Measurements from ENCODE around the gene CREG1.

CREG1 gene

DNA sequence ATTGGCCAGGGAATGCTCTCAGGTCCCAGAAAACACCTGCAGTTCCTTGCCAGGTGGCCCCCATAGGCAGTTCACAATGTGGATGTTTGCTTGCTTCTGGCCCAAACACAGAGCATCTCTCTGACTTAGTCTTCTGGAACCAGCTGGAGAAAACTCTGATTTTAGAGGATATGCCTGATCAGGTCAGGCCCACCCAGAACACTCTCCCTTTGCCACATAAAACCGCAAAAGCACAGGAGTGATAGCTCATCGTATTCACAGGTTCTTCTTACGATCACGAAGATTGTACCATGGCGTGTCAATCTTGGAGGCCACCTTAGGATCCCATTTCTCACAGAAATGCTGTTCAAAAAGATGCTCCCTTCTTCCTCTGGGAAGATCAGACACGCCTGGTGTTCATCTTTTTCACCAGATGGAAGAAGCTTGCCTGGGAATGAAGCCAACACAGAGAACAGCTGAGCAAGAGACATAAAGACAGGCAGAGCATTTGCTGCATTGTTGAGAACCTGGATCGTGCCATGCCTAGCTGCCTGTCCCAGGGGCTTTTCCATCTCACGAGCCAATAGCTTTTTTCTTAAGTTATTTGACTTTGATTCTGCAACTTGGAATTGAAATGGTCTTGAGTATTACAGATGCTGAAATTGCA is 23.6 kb downstream of the CREG1 start:
- DNase-seq: peak; percentile 39

DNA sequence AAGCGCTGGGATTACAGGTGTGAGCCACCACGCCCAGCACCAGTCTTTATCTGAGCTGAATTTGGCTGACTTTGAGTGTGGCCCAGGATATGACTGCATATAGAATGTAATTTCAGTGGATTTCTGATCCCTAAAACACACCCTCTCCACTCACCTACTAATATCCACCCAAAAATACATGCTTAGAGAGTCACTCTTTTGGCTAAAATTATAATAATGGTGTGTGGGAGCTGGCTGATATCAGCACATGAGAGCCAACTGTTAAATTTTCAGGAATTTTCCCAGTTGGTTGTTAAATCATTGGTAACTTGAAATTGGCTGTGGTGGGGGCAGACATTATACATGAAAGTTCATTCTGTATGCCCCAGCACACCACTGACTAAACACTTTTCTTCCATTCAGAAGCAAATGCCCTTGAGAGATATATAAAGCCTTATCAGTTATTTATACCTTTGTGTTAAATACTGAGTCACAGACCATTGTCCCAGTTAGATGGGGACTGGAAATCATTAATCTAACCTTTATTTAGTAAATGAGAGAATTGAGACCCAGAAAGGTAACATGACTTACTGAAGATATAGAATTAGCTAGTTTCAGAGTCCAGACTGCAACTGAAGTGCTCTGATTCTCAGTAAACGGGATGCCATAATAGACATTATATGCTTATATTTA is 25.4 kb downstream of the CREG1 start:
- DNase-seq: no peak

DNA sequence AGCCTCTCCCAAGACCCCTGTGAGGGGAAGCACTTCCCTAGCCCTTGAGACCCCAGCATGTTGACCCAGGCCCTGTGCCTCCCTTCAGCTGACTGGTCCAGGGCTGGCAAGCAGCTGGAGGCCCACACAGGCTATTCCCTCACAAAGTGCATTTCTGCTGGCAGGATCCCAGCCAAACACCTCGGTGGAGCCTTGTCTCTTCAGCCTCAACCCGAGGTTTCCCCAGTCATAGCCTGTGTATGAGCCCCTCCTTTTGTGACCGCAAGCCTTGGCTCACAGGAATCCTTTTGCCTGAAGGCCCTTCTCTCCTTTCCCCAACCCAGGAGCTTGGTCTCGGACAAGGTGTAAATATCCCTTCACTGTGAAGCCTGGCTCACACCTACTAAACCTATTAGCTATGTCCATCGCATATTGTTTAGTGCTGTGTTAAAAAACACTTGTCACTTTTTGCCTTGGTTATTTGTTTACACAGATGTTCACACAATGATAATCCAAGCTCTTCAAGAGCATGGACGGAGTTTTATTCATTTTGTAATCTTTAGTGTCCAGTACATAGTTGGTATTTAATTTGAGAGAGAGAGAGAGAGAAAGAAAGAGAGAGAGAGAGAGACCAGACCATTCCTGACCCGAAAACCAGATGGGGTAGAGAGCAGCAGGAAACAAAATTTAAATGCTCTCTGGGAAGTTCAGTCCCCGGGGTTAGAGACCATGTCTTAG is 26.7 kb downstream of the CREG1 start:
- DNase-seq: peak; percentile 17

DNA sequence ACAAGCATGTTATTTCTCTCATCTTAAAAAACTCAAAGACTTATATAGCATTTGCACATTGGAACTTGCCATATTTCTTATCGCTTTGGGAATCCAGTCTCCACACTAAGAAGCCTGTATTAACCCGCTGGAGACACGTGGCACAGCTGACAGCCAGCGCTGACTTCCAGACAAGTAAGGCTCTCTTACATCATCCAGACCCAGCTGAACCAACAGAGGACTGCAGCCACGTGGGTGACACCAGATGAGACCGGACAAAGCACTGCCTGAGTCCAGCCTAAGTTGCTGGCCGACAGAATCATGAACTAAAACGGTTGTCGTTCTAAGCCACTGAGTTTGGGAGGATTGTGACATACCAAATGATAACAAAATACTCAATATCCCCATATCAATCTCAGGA is 28.9 kb downstream of the CREG1 start:
- DNase-seq: no peak

DNA sequence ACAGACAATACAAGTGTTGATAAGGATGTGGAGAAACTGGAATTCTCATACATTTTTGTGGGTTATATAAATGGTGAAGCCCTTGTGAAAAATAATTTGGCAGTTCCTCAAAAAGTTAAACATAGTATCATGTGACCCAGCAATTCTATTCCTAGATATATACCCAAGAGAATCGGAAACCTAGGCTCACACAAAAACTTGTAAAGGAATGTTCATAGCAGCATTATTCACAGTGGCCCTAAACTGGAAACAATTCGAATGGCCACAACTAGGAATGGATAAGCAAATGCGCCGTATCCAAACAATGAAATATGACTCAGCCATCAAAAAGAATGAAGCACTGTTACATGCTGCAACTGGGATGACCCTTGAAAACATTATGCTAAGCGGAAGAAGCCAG is 31.3 kb downstream of the CREG1 start:
- DNase-seq: no peak

DNA sequence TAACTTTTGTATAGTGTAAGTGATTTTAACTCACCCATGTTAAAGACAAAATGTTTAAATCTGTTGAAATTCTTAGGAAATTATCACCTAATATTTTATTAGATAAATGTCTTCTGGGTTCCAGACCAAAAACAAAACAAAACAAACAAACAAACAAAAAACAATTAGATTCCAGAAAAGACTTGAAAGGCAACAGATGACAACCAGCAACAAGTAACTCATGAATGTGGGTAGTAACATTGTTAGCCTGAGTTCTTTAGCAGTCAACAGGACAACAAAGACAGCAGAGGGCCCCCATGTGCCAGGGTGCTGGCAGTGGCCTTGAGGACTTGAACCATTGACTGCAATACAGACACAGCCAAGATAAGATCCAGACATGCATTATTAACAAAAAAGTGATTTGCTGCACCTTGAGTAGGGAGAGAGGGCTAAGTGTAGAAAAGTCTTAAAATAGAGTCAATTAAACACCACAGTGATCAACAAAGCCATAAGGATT is 32.8 kb downstream of the CREG1 start:
- DNase-seq: no peak

DNA sequence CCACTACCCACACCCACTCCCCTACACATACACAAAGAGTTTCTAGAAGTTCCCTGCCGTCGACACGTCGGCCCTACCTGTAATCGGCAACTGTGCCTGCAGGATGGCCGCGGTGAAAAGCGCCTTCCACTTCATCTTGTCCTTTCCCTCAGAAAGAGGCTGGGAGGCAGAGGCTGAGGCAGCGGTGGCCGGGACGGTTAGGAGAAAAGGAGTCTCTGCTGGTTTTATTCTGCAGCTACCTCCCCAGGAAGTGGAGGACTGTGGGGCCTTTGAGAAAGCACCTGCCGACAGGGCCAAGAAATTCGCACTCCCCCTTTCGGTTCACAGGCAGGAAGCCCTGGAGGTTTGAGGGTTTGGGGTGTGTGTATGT is 35.2 kb downstream of the CREG1 start, which contains the start of gene CD247:
Gene CD247 (minus strand): TSS at position 199 of the 370 bp plus-strand sequence. CDS start 64 bp downstream, at position 135.
- DNase-seq: no peak

DNA sequence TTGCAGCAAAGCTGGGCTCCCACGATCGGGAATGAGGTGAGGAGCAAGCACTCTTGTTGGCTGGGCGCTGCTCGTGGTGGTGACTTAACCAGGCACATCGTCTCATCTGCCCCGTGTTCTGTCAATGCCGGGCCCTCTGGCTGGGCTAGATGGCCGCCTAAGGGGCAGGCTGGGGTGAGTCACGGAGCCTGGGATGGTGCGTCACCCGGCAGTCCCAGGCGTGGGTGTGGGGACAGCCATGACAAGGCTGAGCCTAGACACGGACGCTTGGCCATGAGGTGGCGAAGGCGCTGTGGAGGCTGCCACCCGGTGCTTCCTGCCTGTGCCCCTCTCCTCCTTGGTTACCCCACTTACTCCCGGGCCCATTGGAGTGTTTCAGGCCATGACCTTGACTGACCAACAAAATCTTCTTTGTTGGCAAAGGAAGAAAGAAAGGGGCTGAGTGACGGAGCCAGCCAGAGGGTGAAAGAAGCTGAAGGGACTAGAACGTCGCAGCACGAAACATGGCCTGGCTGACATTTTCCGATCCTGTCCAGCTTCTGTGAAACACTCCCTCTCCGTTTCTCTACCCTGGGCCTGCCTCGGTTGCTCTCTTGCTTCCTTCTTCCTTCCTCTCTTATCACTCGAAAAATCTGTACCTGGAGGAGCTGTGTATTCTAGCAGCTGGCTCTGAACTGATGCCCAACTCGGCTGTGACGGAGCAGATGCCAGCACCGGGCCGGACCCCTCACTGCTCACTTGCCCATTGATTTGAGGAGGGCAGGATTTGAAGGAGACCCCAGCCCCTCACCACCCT is 35.8 kb downstream of the CREG1 start:
- DNase-seq: no peak

DNA sequence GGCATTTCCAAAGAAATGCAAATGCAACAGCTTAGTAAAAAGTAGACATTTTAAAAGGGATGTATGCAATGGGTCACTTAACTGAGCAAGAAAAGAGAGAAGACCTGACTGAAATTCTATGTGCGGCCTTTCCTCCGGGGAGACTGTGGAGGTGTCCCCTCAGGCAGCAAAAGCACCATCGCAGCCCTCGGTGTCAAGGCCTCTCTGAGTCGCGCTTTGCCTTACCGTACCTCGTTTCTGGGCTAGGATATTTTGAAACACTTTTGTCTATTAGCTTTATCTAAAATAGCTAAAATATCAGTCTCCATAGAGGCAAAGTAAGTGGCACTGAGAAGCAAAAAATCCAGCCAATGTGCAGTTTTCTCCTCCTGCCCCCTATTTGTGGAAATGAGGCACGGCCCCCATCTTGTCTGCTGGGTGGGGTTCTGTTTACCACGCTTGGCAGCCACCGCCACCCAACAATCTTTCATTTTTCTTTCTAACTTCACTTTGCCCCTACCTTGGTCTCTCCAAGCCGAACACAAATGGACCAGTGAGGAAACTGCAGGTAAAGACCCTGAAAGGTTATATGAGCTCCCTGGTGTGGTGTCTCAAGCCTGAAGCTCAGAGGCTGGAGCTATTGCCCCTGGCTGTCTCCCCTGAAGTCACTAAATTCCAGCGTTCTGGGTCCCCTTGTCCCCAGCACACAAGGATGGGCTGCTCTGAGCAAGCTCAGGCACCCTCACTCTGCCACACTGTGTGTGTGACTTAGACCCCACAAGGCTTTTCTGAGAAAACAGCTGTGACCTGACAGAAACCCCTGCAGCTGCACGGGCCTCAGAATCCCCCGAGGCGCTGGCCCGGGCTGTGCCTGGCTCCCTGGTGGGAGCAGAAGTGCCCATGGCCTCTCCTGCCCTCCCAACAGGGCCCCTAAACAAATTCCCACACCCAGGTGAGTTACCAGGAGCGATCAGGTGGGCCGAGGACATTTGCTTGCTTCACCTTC is 36.9 kb downstream of the CREG1 start:
- DNase-seq: no peak

DNA sequence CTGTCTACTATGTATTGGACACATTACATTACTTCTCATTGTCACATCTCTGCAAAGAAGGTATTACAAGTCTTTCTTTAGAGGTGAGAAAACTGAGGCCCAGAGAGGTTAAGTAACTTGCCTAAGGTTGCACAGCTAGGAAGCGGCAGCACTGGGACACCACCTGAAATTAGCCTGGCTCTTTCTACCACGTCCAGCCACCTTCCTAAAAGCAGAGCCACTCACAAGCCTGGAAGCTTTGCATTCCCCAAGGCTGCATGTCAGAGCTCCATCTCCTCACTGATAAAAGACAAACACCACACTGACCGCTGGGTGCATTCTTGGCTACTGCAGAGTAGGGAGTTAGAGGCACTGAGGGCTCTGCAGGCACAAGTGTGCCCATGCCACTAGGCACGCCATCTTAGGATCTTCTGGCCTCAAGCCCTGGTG is 37.7 kb downstream of the CREG1 start:
- no peak for DNase-seq

DNA sequence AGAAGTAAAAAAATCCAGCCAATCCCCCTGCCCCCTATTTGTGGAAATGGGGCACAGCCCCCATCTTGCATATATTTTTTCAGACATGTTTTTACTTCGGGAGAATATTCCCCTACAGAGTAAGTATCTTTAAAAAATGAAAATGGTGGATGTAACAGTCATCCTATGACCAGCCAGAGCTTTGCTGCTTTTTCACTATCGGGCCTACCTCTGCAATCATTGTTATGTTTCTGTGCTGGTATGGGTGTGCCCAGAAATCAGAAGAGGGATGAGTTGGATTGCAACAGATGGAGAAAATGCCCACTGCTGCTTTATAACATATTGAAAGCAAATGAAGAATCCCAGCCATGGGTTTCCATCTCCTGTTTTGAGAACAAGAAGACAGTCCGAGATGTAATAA is 38.1 kb downstream of the CREG1 start:
- no peak for DNase-seq

DNA sequence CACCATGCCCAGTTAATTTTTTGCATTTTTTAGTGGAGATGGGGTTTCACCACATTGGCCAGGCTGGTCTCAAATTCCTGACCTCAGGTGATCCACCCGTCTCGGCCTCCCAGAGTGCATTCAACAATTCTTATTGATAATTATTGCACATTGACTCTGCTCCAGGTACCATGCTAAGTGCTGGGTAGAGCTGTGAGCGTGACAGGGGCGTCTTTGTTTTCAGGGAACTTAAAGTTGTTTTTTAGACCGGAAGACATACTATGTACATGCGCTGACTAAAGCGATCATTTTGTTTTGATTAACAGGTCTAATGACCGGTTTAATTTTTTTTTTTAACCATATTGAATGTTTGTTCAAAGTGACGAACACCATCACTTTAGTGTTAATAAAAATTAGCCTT is 39.3 kb downstream of the CREG1 start:
- DNase-seq: no peak

DNA sequence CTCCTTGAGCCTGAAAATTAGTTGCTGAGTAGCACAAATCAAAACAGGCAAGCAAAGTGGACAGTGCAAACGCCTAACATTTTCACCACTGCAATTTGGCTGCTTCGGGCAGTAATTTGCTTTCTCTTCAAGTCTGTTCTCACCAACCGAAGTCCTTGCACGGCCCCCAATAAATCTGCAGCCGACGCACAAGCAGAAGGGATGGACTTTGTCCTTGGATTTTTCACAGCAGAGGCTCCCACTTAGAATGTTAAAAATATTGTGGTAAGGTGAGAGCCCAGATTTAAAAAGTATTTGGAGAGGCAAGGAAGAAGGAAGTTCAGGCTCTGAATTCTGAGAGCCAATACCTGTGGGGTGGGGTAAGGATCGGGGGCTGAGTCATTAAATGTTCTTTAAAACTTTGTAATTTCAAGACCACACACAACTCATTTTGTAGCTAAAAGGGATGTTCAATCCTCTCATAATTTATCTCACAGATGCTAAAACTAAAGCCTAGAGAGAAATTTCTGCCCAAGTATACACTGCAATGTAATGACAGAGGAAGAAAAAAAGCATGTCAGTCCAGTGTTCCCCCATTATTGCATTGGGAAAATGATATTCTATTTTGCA is 41.4 kb downstream of the CREG1 start:
- DNase-seq: no peak

DNA sequence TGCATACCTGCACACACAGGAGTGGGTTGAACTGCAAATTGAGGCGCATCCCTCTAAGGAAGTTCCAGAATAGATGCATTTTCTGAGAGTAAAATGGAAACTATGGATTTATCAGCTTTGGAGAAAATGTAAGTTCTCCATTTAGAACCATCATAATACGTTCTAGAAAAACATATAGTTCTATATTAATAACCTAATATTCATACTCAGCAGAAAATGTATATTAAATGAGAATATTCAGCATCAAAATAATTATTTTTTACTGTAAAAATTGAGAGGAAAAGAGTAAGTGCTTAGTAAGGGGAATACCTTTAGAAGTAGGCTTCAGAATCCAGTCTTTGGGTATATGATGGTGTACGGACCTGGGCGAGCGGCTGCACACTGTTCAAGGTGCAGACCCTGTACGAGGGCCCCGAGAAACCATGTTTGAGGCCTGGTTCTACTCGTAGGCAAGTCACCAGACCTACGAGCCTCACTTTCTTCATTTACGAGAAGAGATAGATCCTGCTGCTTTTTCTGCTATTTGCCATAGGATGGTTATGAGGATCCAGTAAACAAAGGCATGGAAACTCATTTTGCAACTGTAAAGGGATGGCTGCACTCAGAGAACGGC is 42.1 kb downstream of the CREG1 start:
- no peak for DNase-seq

DNA sequence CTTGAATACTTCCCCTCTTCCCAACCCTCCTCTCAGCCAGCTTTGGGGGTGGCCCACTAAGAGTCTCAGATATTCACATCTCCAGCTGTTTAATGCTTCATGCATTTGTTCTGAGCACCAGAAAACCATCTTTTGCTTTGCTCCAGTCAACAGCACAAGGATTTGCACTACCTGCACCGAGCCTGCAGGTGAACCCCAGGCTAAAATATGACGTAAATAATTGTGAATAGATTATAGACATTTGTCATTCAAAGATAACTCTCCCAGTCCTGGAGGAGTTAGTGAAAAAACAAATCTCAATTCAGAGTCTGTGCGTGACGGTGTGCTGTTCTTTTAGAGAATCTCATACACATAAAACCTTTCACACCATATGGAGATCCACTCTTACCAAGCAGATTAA is 42.7 kb downstream of the CREG1 start:
- DNase-seq: no peak

DNA sequence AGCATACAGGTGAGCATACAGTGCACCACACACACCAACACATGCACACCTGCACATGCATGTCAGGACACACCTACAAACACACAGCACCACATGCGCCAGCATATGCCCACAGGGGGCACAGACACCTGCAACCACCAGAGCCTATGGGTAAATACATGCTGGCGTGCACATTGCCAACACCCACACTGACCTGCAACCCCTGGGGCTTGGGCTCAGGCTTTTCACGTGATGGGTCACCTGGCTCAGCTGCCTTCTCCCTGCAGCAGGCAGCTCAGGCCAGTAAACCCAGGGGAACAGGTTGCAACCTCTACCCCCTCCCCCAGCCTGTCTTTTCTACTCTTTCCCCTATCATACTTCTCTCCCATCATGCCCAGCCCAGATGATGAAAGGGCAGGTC is 43.3 kb downstream of the CREG1 start:
- DNase-seq: no peak

DNA sequence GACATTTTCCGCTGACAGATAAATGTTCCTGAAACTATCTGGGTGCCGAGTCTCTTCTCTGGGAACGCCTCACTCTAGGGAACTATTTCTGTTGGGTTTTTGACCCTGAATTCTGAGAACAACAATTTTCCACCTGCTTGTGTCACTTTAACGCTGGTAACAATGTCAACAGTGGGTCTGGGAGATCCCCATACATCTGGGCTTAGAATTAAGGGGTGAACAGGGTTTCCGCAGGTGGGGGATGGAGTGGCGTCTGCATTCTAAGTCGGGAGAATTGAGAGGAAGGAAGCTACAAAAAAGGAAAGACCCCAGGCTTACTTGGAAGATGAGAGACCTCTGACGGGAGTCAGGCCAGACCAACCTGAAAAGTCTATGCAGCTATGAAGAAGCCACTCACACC is 44.0 kb downstream of the CREG1 start:
- no peak for DNase-seq

DNA sequence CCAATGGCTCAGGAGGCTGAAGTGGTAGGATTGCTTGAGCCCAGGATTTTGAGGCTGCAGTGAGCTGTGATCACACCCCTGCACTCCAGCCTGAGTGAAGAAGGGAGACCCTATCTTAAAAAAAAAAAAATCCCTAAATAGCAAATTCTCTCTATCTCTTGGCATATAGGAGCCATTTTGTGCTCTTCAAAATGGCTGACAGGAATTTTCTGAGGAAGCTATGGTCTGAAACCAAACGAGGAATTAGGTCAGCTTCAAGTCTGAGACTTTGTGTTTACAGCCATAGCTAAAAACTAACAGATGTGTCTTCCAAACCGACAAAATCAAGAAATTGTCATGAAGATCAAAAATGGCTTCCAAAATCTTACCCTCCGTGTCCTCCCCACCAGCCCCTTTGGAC is 45.8 kb downstream of the CREG1 start:
- no peak for DNase-seq

DNA sequence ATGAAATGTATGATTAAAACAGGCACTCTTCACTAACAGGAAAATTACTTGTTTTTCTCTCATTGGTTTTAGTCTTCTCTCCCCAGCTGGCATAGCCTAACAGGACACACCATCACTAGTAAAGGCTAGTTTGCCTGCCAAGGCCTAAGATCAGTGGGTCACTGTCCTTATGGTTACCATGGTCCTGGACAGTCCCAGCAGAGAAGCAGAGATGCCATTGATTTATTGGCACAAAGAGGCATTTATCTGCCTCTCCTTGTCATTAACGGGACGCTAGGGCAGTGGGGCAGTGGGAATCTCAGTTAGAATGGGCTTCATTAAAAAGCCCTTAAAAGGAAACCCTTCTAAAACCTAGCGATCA is 49.1 kb downstream of the CREG1 start:
- DNase-seq: no peak

DNA sequence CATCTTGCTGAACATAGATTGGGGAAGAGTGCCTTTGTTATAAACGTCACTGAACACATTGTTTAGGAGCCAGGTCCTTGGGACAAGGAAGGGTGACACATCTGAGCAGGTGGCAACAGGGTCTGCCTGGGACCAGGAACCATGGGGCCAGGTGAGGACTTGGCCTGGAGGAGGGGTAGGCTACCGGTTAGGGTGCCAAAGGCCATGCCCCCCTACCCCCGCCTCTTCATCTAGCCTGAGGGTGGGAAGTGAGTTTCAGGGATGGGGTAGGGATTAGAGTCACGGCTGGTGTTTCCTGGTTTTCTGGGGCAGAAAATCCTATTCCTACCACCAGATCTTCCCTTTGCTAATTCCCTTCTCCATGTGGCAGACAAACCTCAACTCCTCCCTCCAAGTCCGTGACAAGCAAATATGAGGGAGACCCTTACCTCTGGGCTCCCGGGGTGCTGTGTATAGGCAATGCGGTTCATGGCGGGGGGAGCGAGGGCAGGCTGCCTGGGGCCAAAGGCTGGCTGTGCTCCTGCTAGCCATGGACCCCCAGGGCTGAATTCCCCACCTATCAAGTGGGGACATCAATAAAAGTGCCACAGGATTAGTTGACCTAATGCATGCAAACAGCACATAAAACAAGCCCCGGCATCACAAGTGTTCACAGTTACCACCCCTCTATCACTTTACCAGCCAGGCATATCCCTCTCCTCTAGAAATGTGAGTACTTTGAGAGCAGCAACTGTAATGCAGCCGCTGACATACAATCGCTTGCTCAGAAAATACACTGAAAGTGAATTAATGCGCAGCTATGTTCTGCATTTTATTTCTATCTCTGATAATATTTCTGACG is 49.7 kb downstream of the CREG1 start:
- no peak for DNase-seq

All from NCI-H1092 treated with DMSO at 0.1 percent for 48 hours (cell line).